K562 (cell line): Measurements from ENCODE around the gene PFAS. TPM values are rescaled to one million over a fixed set of nuclear protein-coding genes. Genes with fewer than 3 reads are reported as not detected.

Experiments
- AFF1 ChIP-seq, 2 experiments: fragments of 450-650 bp; IDR thresholded peaks; 2 replicates each; pipeline ENCODE4 v1.6.1; 2018; ENCODE audit warnings: mild to moderate bottlenecking in 2 of 2, low read depth in 1 of 2; ENCODE audit not compliant: partially characterized antibody in 2 of 2
- FOXA3 ChIP-seq, 2 experiments: fragments of 450-650 bp in 1 of 2; sonication (generic) in 1 of 2; formaldehyde crosslinking; IDR thresholded peaks in 1 of 2; conservative IDR thresholded peaks in 1 of 2; 2 replicates each; pipeline versions ENCODE4 v1.4.0 to v1.8.0; 2020 to 2022; ENCODE audit warnings: mild to moderate bottlenecking in 2 of 2, missing genetic modification reagents in 1 of 2
- MLLT1 ChIP-seq, 2 experiments: fragments of 450-650 bp; IDR thresholded peaks; 2 replicates each; pipeline ENCODE4 v1.6.1; 2016
- NCOA4 ChIP-seq: fragments of 450-650 bp; IDR thresholded peaks from 2 replicates; pipeline ENCODE4 v1.6.1; 2018; ENCODE audit warnings: mild to moderate bottlenecking; ENCODE audit not compliant: partially characterized antibody
- PYGO2 ChIP-seq: fragments of 450-650 bp; IDR thresholded peaks from 2 replicates; pipeline ENCODE4 v1.6.1; 2016; ENCODE audit warnings: mild to moderate bottlenecking, missing genetic modification characterization, moderate library complexity, missing compliant biosample characterization
- SIN3A ChIP-seq, 2 experiments: fragments of 150-350 bp in 1 of 2; IDR thresholded peaks; 2 replicates each; pipeline ENCODE4 v1.6.1; 2011 to 2016; ENCODE audit warnings: borderline replicate concordance in 2 of 2, low read depth in 2 of 2, low read length in 2 of 2, mild to moderate bottlenecking in 2 of 2, moderate library complexity in 2 of 2; ENCODE audit not compliant: control insufficient read depth in 1 of 2
- THAP7 ChIP-seq: fragments of 250-450 bp; sonication (Bioruptor Pico); IDR thresholded peaks from 2 replicates; pipeline ENCODE4 v1.5.0; 2021
- ZNF518B ChIP-seq: fragments of 250-450 bp; sonication (Bioruptor Pico); IDR thresholded peaks from 2 replicates; pipeline ENCODE4 v1.5.0; 2021; ENCODE audit warnings: mild to moderate bottlenecking, moderate library complexity
- ZNF639 ChIP-seq, 2 experiments: fragments of 200-800 bp in 1 of 2; sonication (Bioruptor generic) in 1 of 2; sonication (generic) in 1 of 2; formaldehyde crosslinking in 1 of 2; IDR thresholded peaks in 1 of 2; conservative IDR thresholded peaks in 1 of 2; 2 replicates each; pipeline versions ENCODE4 v1.5.0 to v1.6.1; 2016 to 2020; ENCODE audit warnings: missing compliant biosample characterization in 1 of 2, missing genetic modification characterization in 1 of 2, missing genetic modification reagents in 1 of 2
- polyA plus RNA-seq, 8 experiments: library from polyadenylated mRNA; depleted of rRNA in 4 of 8; stranded (reverse) in 5 of 8; unstranded in 3 of 8; fragments of >200 nt; fragmentation: Nextera tagmentation in 2 of 8; fragmentation: Illumina TruSeq in 1 of 8; extraction: Ambion mirVana in 2 of 8; extraction: Trizol in 1 of 8; gene quantifications; 2 replicates each; pipeline versions ENCODE4 v1.2.1 to v1.2.3, GENCODE V29; 2011 to 2014; ENCODE audit warnings: inconsistent platforms in 1 of 8, missing spikeins in 1 of 8
- total RNA-seq, 7 experiments: library from RNA; depleted of rRNA in 6 of 7; stranded (reverse); fragments of >200 nt in 6 of 7; fragmentation: Illumina TruSeq in 2 of 7; extraction: Trizol in 2 of 7; gene quantifications; 2 replicates each; pipeline versions ENCODE4 v1.2.1 to v1.2.3, GENCODE V29; 2011 to 2021; ENCODE audit warnings: low replicate concordance in 1 of 7

The PFAS gene
- total and polyA plus RNA-seq, 9 of the 15 experiments (the other 6 are each of a cell fraction or from before 2014, with no cell fraction given): 11.6 to 131 (median 43.9) TPM

- 0 out of 4 replicates have a peak, but pooled peaks of 1 of the 2 experiments have one; percentile 16 for TF ChIP-seq SIN3A (IDR thresholded peaks at IDR 0.05; ENCODE audit: borderline replicate concordance in 2 of 2, control insufficient read depth in 1 of 2, low read depth in 2 of 2, low read length in 2 of 2)
- peak in 1 of 2 experiments; percentile 17 for TF ChIP-seq AFF1 (IDR thresholded peaks at IDR 0.05; ENCODE audit: low read depth in 1 of 2, partially characterized antibody in 2 of 2)
- TF ChIP-seq FOXA3 (CRISPR knock-in tag; conservative IDR thresholded peaks at IDR 0.05 in 1 of 2, IDR thresholded peaks at IDR 0.05 in 1 of 2): no peak
- no peak for TF ChIP-seq THAP7 (CRISPR knock-in tag)
- no peak for TF ChIP-seq MLLT1 (IDR thresholded peaks at IDR 0.05)
- no peak for TF ChIP-seq PYGO2 (tag)
- no peak for TF ChIP-seq ZNF518B (CRISPR knock-in tag)
- peak in 1 of 2 experiments; percentile 66; a peak in 2 of 4 replicates for TF ChIP-seq ZNF639 (CRISPR knock-in tag; conservative IDR thresholded peaks at IDR 0.05 in 1 of 2, IDR thresholded peaks at IDR 0.05 in 1 of 2)
- TF ChIP-seq NCOA4: no peak
Observed at GRCh38 chr17:8220783-8221662, 28.1 kb upstream of the PFAS start (continued).
